Loucy (cell line): ENCODE data around the gene ATN1.

ENCODE experiments used
- EZH2phosphoT487 ChIP-seq: fragments of 200-600 bp; IDR thresholded peaks from 2 replicates; pipeline ENCODE4 v1.6.1; 2018; ENCODE audit warnings: antibody characterized with exemption, mild to moderate bottlenecking, moderate library complexity, borderline replicate concordance
- TF ChIP-seq, protein P1 (sequence below): fragments of 200-600 bp; sonication (generic); conservative IDR thresholded peaks from 2 replicates; pipeline ENCODE4 v1.5.1; 2014; ENCODE audit warnings: mild to moderate bottlenecking, antibody characterized with exemption, low read length

DNA sequence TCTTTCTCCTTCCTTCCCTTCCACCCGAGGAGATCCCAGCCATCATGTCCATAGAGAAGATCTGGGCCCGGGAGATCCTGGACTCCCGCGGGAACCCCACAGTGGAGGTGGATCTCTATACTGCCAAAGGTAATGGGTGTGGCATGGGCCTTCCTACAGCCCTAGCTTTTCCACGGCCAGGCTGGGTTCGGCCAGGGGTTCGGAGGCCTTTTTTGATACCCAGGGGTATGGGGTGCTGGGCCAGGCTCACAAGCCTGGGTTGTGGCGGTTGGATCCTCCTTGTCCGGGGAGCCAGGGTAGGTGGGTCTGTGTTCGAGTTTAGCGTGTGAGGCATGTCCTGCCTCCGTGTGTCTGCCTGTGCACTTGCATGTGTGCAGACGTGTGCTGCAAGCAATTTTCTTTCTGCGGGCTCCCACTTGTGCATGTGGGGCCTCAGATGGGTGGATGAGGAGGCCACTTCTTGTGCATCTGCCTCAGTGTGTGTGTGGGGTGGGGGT, 11.9 kb upstream of the ATN1 start:
- TF ChIP-seq, protein P1, sequence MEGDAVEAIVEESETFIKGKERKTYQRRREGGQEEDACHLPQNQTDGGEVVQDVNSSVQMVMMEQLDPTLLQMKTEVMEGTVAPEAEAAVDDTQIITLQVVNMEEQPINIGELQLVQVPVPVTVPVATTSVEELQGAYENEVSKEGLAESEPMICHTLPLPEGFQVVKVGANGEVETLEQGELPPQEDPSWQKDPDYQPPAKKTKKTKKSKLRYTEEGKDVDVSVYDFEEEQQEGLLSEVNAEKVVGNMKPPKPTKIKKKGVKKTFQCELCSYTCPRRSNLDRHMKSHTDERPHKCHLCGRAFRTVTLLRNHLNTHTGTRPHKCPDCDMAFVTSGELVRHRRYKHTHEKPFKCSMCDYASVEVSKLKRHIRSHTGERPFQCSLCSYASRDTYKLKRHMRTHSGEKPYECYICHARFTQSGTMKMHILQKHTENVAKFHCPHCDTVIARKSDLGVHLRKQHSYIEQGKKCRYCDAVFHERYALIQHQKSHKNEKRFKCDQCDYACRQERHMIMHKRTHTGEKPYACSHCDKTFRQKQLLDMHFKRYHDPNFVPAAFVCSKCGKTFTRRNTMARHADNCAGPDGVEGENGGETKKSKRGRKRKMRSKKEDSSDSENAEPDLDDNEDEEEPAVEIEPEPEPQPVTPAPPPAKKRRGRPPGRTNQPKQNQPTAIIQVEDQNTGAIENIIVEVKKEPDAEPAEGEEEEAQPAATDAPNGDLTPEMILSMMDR, result no peak
- TF ChIP-seq EZH2phosphoT487, result no peak
